KMS-11 (cell line): ENCODE data around the gene SLIT1.

ENCODE experiments used
- H2AFZ ChIP-seq: fragments of 200-600 bp; sonication (generic); 2 replicates; pipeline ENCODE4 v1.6.1; 2016; ENCODE audit warnings: antibody characterized with exemption, mixed run types, low read depth
- H3K27ac ChIP-seq: fragments of 200-600 bp; sonication (generic); 2 replicates; pipeline ENCODE4 v1.6.1; 2016; ENCODE audit warnings: mild to moderate bottlenecking, mixed run types
- H3K27me3 ChIP-seq: fragments of 200-600 bp; sonication (generic); 2 replicates; pipeline ENCODE4 v1.6.1; 2017; ENCODE audit warnings: mild to moderate bottlenecking, low read depth, mixed run types, moderate library complexity; ENCODE audit not compliant: insufficient read depth
- H3K36me3 ChIP-seq: fragments of 200-600 bp; sonication (generic); 2 replicates; pipeline ENCODE4 v1.6.1; 2017; ENCODE audit warnings: mild to moderate bottlenecking, mixed run types; ENCODE audit not compliant: insufficient read depth
- H3K4me1 ChIP-seq: fragments of 200-600 bp; sonication (generic); 2 replicates; pipeline ENCODE4 v1.6.1; 2016; ENCODE audit warnings: mild to moderate bottlenecking, low read depth, mixed run types; ENCODE audit not compliant: poor library complexity, severe bottlenecking
- H3K4me2 ChIP-seq: fragments of 200-600 bp; sonication (generic); 2 replicates; pipeline ENCODE4 v1.7.0; 2016; ENCODE audit warnings: mild to moderate bottlenecking, mixed run types
- H3K4me3 ChIP-seq: fragments of 200-600 bp; sonication (generic); IDR thresholded peaks from 2 replicates; pipeline ENCODE4 v1.6.1; 2017; ENCODE audit warnings: low read depth, low read length, mixed read lengths; ENCODE audit not compliant: insufficient read depth
- H3K79me2 ChIP-seq: fragments of 200-600 bp; sonication (generic); 2 replicates; pipeline ENCODE4 v1.6.1; 2016; ENCODE audit warnings: low read depth, mixed run types; ENCODE audit not compliant: insufficient read depth
- H3K9ac ChIP-seq: fragments of 200-600 bp; sonication (generic); 2 replicates; pipeline ENCODE4 v1.6.1; 2016; ENCODE audit warnings: mild to moderate bottlenecking, mixed run types
- H4K20me1 ChIP-seq: fragments of 200-600 bp; sonication (generic); 2 replicates; pipeline ENCODE4 v1.6.1; 2016; ENCODE audit warnings: mild to moderate bottlenecking, mixed run types; ENCODE audit not compliant: insufficient read depth
- CTCF ChIP-seq: fragments of 200-600 bp; sonication (generic); conservative IDR thresholded peaks from 2 replicates; pipeline ENCODE4 v1.6.1; 2017; ENCODE audit warnings: low read depth, mild to moderate bottlenecking, antibody characterized with exemption, low read length, moderate library complexity, mixed read lengths

The SLIT1 gene

GRCh38 chr10:97229322-97230015 is 43.7 kb upstream of the SLIT1 start:
- Histone ChIP-seq H3K79me2 (no peaks in the 10 kb centered on the region), H4K20me1 (no peaks in the 10 kb centered on the region), H3K9ac (no peak overlapping the region), H3K4me2 (no peak overlapping the region), H3K4me3 (no peak overlapping the region), H3K4me1 (peaks cover 7% of the 10 kb centered on the region), H3K36me3 (no peaks in the 10 kb centered on the region), H3K27me3 (no peaks in the 10 kb centered on the region), H2AFZ (no peak overlapping the region), H3K27ac (no peak overlapping the region)
- no peak for TF ChIP-seq CTCF

GRCh38 chr10:97228775-97229157 is 43.0 kb upstream of the SLIT1 start:
- Histone ChIP-seq H3K4me3 (no peak overlapping the region), H3K27ac (no peak overlapping the region), H3K27me3 (no peaks in the 10 kb centered on the region), H3K4me1 (peaks cover 10% of the 10 kb centered on the region), H3K4me2 (no peak overlapping the region), H2AFZ (no peak overlapping the region), H3K79me2 (no peaks in the 10 kb centered on the region), H4K20me1 (no peaks in the 10 kb centered on the region), H3K9ac (no peak overlapping the region), H3K36me3 (no peaks in the 10 kb centered on the region)
- no peak for TF ChIP-seq CTCF

GRCh38 chr10:97228130-97228774 is 42.5 kb upstream of the SLIT1 start:
- Histone ChIP-seq H3K4me3 (no peak overlapping the region), H3K79me2 (no peaks in the 10 kb centered on the region), H3K4me2 (no peak overlapping the region), H3K36me3 (no peaks in the 10 kb centered on the region), H2AFZ (no peak overlapping the region), H3K27ac (no peak overlapping the region), H4K20me1 (no peaks in the 10 kb centered on the region), H3K9ac (no peak overlapping the region), H3K4me1 (peaks cover 10% of the 10 kb centered on the region), H3K27me3 (no peaks in the 10 kb centered on the region)
- no peak for TF ChIP-seq CTCF

GRCh38 chr10:97226398-97226797 is 40.6 kb upstream of the SLIT1 start:
- no peak overlapping the region for H3K4me2 ChIP-seq

More at GRCh38 chr10:97226398-97226797, 40.6 kb upstream of the SLIT1 start:
- Histone ChIP-seq H2AFZ (no peak overlapping the region), H4K20me1 (no peaks in the 10 kb centered on the region), H3K9ac (no peak overlapping the region), H3K4me1 (peaks cover 10% of the 10 kb centered on the region), H3K4me3 (no peak overlapping the region), H3K36me3 (no peaks in the 10 kb centered on the region), H3K79me2 (no peaks in the 10 kb centered on the region), H3K27ac (no peak overlapping the region), H3K27me3 (no peaks in the 10 kb centered on the region)
- no peak for TF ChIP-seq CTCF
